Left cardiac atrium (tissue), 4 donors: ENCODE data around the gene SH2D4B. TPM values are rescaled to one million over a fixed set of nuclear protein-coding genes. Genes with fewer than 3 reads are reported as not detected.
"Not testable (repeated sequence)": the region's sequence is repeated elsewhere in the genome, so short reads cannot be mapped to it uniquely, and the experiment has no call there.

ENCODE experiments used
- ATAC-seq, 2 donors: fragments of 200-7000 bp; cut with Tn5 transposase; one replicate each; pipeline ENCODE4 v1.9.1; 2020; ENCODE audit warnings: mild to moderate bottlenecking in 2 of 2, moderate library complexity in 2 of 2
- DNase-seq: peaks from one replicate; pipeline ENCODE4 v3.0.0-alpha.2; 2020
- intact Hi-C, 2 donors: fragments of 100-400 bp; cut with DNase I; formaldehyde crosslinking; loops; one replicate each; pipeline versions ENCODE4 v1.14.1 to v1.15.1; 2022 to 2023
- total RNA-seq, 2 donors: library from RNA; stranded (reverse); fragmentation: NEBNext Ultra II Directional; extraction: Animal tissue kit (Norgen Biotek cat#: 25700); gene quantifications; one replicate each; pipeline ENCODE4 v1.2.1, GENCODE V29; 2021
- donor health status: DM: no; HTN: yes; CAD: no.
- donor health status: DM: no; HTN: yes; CAD: no; lungs with severe emphysema.
- donor health status: DM: yes; HTN: yes; CAD: no.
- donor health status: Dilated cardiomyopathy.

SH2D4B gene
- total RNA-seq, 2 donors from 2014 or later, result 0.05 TPM; not detected in 1

GRCh38 chr10:80538481-80539185, 931 bp downstream of the SH2D4B start:
- intact Hi-C loops, result no loop called here
- DNase-seq, result no peak
- no peak for ATAC-seq

GRCh38 chr10:80539421-80540031, 1.8 kb downstream of the SH2D4B start:
- intact Hi-C loops, result no loop called here
- ATAC-seq (no peak), DNase-seq (no peak)

DNA sequence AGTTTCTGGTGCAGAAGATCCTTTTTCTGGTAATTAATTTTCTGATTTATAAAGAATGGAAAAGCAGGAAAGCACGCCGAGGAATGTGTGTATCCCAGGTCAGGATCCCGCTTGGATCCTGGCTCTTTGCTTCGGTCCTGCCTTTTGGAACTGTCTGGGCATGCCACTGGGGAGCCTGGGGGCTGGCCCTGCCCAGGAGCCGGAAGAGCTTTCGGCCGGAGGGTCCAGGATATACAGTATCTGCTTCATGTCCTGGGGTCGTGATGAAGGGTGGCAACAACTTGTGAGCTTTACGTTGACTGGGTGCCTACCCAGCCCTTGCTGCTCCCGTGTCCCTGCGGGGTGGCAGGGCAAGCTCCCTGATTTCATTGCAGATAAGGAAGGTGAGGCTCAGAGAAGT, 2.4 kb downstream of the SH2D4B start:
- no peak for DNase-seq
- ATAC-seq, result no peak
- intact Hi-C loops, result no loop called here

DNA sequence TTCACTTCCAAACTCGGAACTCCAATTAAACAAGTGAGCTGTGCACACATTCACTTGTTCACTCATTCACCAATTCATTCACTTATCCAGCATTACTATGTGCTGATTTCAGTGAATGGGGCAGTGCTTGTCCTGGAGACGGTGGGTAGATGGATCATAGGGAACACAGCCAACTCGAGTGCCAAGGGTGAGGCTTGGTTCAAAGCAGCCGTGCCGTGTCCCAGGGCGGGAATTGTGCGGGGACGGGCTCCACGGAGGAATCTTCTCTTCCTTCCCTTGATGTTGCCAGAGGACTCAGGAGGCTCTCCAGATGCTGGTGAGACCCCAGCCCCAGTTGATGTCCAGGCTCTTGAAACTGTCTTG, 2.9 kb downstream of the SH2D4B start:
- no peak for ATAC-seq
- intact Hi-C loops, result no loop called here
- DNase-seq, result no peak

- ATAC-seq, result peak; percentile 45 to 63
- DNase-seq, result no peak
- intact Hi-C loops, result no loop called here
These were observed 3.5 kb downstream of the SH2D4B start for GRCh38 chr10:80540981-80541750.

GRCh38 chr10:80542053-80542452, 4.4 kb downstream of the SH2D4B start:
- DNase-seq, result no peak
- intact Hi-C loops, result no loop called here

GRCh38 chr10:80542652-80543318, 5.1 kb downstream of the SH2D4B start:
- intact Hi-C loops, result no loop called here
- ATAC-seq (no peak), DNase-seq (no peak)

More at GRCh38 chr10:80542053-80542452, 4.4 kb downstream of the SH2D4B start:
- ATAC-seq, result no peak

- DNase-seq, ATAC-seq, intact Hi-C loops: not testable (repeated sequence)
These were observed 5.6 kb downstream of the SH2D4B start for GRCh38 chr10:80543319-80543672.

GRCh38 chr10:80544316-80544953, 6.7 kb downstream of the SH2D4B start:
- no peak for ATAC-seq
- no peak for DNase-seq
- intact Hi-C loops, result no loop called here

- DNase-seq (no peak), ATAC-seq (no peak)
- intact Hi-C loops, result no loop called here
These were observed 7.7 kb downstream of the SH2D4B start for GRCh38 chr10:80545258-80545881.

GRCh38 chr10:80552151-80552646, 14.5 kb downstream of the SH2D4B start:
- intact Hi-C loops, result no loop called here
- ATAC-seq (peak; percentile 60 to 83), DNase-seq (no peak)

GRCh38 chr10:80553436-80553835, 15.7 kb downstream of the SH2D4B start:
- DNase-seq, result no peak
- intact Hi-C loops, result no loop called here
- no peak for ATAC-seq

GRCh38 chr10:80554050-80554449, 16.3 kb downstream of the SH2D4B start:
- DNase-seq (no peak), ATAC-seq (no peak)
- intact Hi-C loops, result no loop called here

DNA sequence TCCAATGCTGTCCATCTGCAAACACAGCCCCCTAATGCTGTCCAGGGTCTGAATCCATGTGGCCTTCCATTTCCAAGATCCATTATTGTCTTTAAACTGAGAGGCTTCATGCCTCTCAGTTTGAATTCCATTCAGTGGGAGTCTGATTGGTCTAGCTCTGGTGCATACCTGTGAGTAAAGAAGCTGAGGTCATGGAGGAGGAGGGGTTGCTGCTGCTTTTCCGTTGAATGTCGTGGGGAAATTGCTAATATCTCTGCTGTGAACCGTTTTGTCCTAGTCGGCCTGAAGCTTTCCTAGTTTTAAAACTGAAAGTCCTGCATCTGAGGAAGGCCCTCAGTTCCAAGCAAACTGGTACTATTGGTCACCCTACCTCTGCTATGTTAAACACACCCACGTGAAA, 17.7 kb downstream of the SH2D4B start:
- intact Hi-C loops, result no loop called here
- no peak for ATAC-seq
- no peak for DNase-seq

DNA sequence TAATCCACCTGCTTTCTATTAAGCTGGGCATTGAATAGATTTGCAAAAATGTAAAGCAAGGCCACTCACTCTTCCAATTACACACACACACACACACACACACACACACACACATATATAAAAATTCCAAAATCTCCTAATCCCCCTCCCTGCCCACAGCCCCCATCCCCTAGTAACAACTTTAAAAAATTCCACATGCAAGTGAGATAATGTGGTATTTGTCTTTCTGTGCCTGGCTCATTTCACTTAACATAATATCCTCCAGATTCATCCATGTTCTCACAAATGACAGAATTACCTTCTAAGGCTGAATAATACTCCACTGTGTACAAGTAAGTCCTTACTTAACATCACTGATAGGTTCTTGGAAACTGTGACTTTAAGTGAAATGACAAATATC, 24.2 kb downstream of the SH2D4B start:
- no peak for DNase-seq
- no peak for ATAC-seq

GRCh38 chr10:80567292-80567691, 29.6 kb downstream of the SH2D4B start:
- ATAC-seq (no peak), DNase-seq (no peak)
- intact Hi-C loops, result no loop called here

More for the DNA sequence above, 24.2 kb downstream of the SH2D4B start:
- intact Hi-C loops, result no loop called here

GRCh38 chr10:80569131-80569895, 31.6 kb downstream of the SH2D4B start:
- no peak for ATAC-seq
- intact Hi-C loops, result no loop called here
- DNase-seq, result no peak

- intact Hi-C loops, result no loop called here
- no peak for ATAC-seq
- DNase-seq, result no peak
These were observed 33.6 kb downstream of the SH2D4B start for GRCh38 chr10:80571352-80571751.
